Fibroblast of lung (primary cell): ENCODE data around the gene DEPP1. TPM values are rescaled to one million over a fixed set of nuclear protein-coding genes. Genes with fewer than 3 reads are reported as not detected.

Experiments used
- DNase-seq, 2 donors: peaks; one replicate each; pipeline versions ENCODE4 v3.0.0 to v3.0.0-alpha.2; 2010; ENCODE audit warnings: low read depth in 2 of 2
- H2AFZ ChIP-seq: 2 replicates; pipeline ENCODE4 v1.5.1; 2012; ENCODE audit warnings: low read length, control low read depth, inconsistent platforms
- H3K27ac ChIP-seq: 2 replicates; pipeline ENCODE4 v1.5.1; 2011; ENCODE audit warnings: low read length, control low read depth; ENCODE audit not compliant: insufficient read depth
- H3K27me3 ChIP-seq: 2 replicates; pipeline ENCODE4 v1.5.1; 2011; ENCODE audit warnings: mild to moderate bottlenecking, low read length; ENCODE audit not compliant: control insufficient read depth, insufficient read depth
- H3K36me3 ChIP-seq: 2 replicates; pipeline ENCODE4 v1.5.1; 2011; ENCODE audit warnings: low read length; ENCODE audit not compliant: control insufficient read depth, insufficient read depth
- H3K4me1 ChIP-seq: 2 replicates; pipeline ENCODE4 v1.5.1; 2011; ENCODE audit warnings: low read length; ENCODE audit not compliant: control insufficient read depth, insufficient read depth; ENCODE audit errors: extremely low read depth
- H3K4me2 ChIP-seq: 2 replicates; pipeline ENCODE4 v1.5.1; 2011; ENCODE audit warnings: low read length, control low read depth; ENCODE audit not compliant: insufficient read depth; ENCODE audit errors: extremely low read depth
- H3K4me3 ChIP-seq, 4 experiments: fragments of 200-600 bp in 1 of 4; sonication (generic) in 1 of 4; replicated peaks in 1 of 4; 2 replicates each; pipeline ENCODE4 v1.5.1; 2011 to 2016; ENCODE audit warnings: low read length in 4 of 4, low read depth in 3 of 4, mild to moderate bottlenecking in 3 of 4, control low read depth in 2 of 4, inconsistent platforms in 1 of 4, mixed read lengths in 1 of 4; ENCODE audit not compliant: insufficient read depth in 1 of 4; ENCODE audit errors: control extremely low read depth in 1 of 4
- H3K79me2 ChIP-seq: 2 replicates; pipeline ENCODE4 v1.5.1; 2012; ENCODE audit warnings: mild to moderate bottlenecking, low read length, inconsistent platforms; ENCODE audit not compliant: control insufficient read depth, insufficient read depth
- H3K9ac ChIP-seq: 2 replicates; pipeline ENCODE4 v1.5.1; 2011; ENCODE audit warnings: mild to moderate bottlenecking, low read length, control low read depth; ENCODE audit not compliant: insufficient read depth
- H3K9me3 ChIP-seq: 2 replicates; pipeline ENCODE4 v1.5.1; 2012; ENCODE audit warnings: low read depth, low read length; ENCODE audit not compliant: control insufficient read depth, insufficient read depth
- H4K20me1 ChIP-seq: 2 replicates; pipeline ENCODE4 v1.5.1; 2011; ENCODE audit warnings: low read length; ENCODE audit not compliant: control insufficient read depth, insufficient read depth; ENCODE audit errors: extremely low read depth
- EZH2 ChIP-seq: IDR thresholded peaks from 2 replicates; pipeline ENCODE4 v1.5.1; 2012; ENCODE audit warnings: low read length, control low read depth, mild to moderate bottlenecking; ENCODE audit errors: missing control alignments
- polyA plus RNA-seq, 2 donors: library from polyadenylated mRNA; depleted of rRNA in 1 of 2; stranded (reverse) in 1 of 2; unstranded in 1 of 2; fragments of >200 nt; gene quantifications; 2 replicates each; pipeline ENCODE4 v1.2.1, GENCODE V29; 2011 to 2012; ENCODE audit warnings: missing spikeins in 1 of 2
- total RNA-seq: library from RNA; depleted of rRNA; stranded (reverse); fragments of >200 nt; gene quantifications from 2 replicates; pipeline ENCODE4 v1.2.1, GENCODE V29; 2014
- TF ChIP-seq, protein P1 (sequence below), 2 donors: IDR thresholded peaks in 1 of 2; conservative IDR thresholded peaks in 1 of 2; 1 replicate in 1 of 2; 2 replicates in 1 of 2; pipeline ENCODE4 v1.5.1; 2011 to 2012; ENCODE audit warnings: low read length in 2 of 2, control low read depth in 1 of 2, inconsistent platforms in 1 of 2, low read depth in 1 of 2, mild to moderate bottlenecking in 1 of 2

DEPP1 gene
- total and polyA plus RNA-seq, 2 donors (not counting 1 experiment from before 2014, with no cell fraction given) = 30.3 to 120 TPM

DNA sequence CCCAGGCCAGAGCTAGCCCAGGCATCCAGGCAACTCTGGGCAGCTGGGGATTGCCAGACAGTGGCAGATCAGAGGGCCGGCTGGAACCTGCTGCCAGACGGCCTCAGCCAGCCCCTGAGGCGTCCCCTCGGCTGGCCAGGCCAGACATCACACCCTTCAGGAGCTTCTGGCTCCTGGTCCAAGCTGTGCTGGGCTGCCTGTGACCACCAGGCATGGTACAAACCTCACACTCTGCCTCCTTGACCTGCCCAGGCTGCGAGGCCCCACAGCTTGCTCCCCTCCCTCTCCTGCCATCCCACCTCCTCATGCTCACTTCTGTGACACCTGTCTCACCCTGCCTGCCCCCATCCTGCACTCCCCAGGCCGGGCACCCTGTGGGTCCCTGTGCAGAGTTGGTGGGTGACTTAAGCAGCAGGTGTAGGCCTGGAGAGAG, 5.7 kb downstream of the DEPP1 start:
- H3K36me3 ChIP-seq = peaks cover 4% of the 10 kb centered on the region
- no peak overlapping the region for H3K4me2 ChIP-seq
- H3K9me3 ChIP-seq = no peaks in the 10 kb centered on the region
- no peaks in the 10 kb centered on the region for H4K20me1 ChIP-seq
- no peaks in the 10 kb centered on the region for H3K27me3 ChIP-seq
- peaks cover 12% of the 10 kb centered on the region for H3K4me1 ChIP-seq
- H3K4me3 ChIP-seq = no peak overlapping the region
- no peak overlapping the region for H3K9ac ChIP-seq
- H2AFZ ChIP-seq = no peak overlapping the region
- TF ChIP-seq, protein P1, sequence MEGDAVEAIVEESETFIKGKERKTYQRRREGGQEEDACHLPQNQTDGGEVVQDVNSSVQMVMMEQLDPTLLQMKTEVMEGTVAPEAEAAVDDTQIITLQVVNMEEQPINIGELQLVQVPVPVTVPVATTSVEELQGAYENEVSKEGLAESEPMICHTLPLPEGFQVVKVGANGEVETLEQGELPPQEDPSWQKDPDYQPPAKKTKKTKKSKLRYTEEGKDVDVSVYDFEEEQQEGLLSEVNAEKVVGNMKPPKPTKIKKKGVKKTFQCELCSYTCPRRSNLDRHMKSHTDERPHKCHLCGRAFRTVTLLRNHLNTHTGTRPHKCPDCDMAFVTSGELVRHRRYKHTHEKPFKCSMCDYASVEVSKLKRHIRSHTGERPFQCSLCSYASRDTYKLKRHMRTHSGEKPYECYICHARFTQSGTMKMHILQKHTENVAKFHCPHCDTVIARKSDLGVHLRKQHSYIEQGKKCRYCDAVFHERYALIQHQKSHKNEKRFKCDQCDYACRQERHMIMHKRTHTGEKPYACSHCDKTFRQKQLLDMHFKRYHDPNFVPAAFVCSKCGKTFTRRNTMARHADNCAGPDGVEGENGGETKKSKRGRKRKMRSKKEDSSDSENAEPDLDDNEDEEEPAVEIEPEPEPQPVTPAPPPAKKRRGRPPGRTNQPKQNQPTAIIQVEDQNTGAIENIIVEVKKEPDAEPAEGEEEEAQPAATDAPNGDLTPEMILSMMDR (conservative IDR thresholded peaks at IDR 0.05 in 1 of 2, IDR thresholded peaks at IDR 0.05 in 1 of 2; ENCODE audit: low read depth in 1 of 2, low read length in 2 of 2) = no peak
- TF ChIP-seq EZH2 = no peak
- DNase-seq = no peak
- H3K79me2 ChIP-seq = peaks cover 4% of the 10 kb centered on the region
- H3K27ac ChIP-seq = no peak overlapping the region

DNA sequence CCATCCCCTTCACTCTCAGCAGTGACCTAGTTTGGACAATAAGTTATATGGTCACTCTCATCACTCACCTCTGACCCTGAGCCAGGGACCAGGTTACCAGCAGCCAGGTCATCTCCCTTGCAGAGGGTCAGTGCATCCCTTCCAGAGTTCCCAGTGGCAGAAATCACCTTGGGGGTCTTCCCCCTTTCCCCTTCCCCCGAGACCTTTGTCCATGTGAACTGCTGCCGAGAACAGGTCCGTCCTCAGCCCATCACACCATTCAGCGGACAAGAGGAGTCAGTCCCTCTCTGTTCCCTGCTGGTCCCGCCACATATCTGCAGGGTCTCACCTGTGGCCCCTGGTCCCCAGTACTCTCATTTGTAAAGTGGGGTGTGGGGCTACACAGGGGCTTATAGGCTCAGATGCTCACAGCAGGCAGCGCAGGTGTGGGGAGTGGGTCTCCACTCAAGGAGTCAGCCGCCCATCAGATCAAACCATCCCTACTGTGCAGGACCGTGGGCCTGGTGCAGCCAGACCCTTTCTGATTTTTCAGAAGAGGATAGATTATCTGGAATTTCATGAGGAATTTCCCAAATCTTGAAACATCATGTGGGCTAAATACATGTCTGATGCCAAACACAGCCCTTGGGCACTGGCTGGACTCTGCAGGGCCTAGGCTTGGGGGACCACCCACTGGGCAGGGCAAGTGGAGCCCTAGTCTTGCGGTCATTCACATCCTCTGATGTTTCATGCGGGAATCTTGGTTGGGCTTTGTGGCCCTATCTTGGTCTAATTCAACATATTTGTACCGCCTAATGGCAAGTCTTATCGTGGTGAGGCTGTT, 6.5 kb downstream of the DEPP1 start:
- Histone ChIP-seq H3K4me1 (peaks cover 9% of the 10 kb centered on the region), H3K27me3 (no peaks in the 10 kb centered on the region), H3K36me3 (no peaks in the 10 kb centered on the region), H3K27ac (no peak overlapping the region), H3K9ac (no peak overlapping the region), H3K9me3 (no peaks in the 10 kb centered on the region), H3K79me2 (no peaks in the 10 kb centered on the region), H3K4me2 (no peak overlapping the region), H2AFZ (no peak overlapping the region), H4K20me1 (no peaks in the 10 kb centered on the region), H3K4me3 (no peak overlapping the region)
- TF ChIP-seq, protein P1 (conservative IDR thresholded peaks at IDR 0.05 in 1 of 2, IDR thresholded peaks at IDR 0.05 in 1 of 2; ENCODE audit: low read depth in 1 of 2, low read length in 2 of 2) = no peak
- TF ChIP-seq EZH2 = no peak
- DNase-seq = no peak

DNA sequence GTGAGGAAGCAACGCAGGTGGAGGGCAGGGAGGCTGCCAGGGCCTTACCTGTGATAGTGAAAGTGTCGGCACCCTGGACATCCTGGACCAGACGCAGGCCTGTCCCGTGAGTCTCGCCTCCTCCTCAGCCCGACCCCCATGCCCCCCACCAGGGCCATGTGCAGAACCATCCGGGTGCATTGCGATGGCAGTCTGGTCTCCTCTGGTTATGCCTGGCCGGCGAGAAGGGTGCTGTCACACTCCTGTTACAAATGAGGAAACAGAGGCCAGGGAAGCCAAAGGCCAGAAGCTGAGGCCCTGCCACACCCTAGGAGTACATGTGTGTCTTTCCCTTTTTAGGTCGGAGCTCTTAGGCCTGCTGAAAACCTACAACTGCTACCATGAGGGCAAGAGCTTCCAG, 7.2 kb downstream of the DEPP1 start:
- Histone ChIP-seq H3K4me3 (no peak overlapping the region), H3K9me3 (no peaks in the 10 kb centered on the region), H3K4me2 (no peak overlapping the region), H3K79me2 (no peaks in the 10 kb centered on the region), H3K36me3 (no peaks in the 10 kb centered on the region), H3K4me1 (peaks cover 4% of the 10 kb centered on the region), H3K27ac (no peak overlapping the region), H4K20me1 (no peaks in the 10 kb centered on the region), H3K27me3 (no peaks in the 10 kb centered on the region), H2AFZ (no peak overlapping the region), H3K9ac (no peak overlapping the region)
- TF ChIP-seq, protein P1 (conservative IDR thresholded peaks at IDR 0.05 in 1 of 2, IDR thresholded peaks at IDR 0.05 in 1 of 2; ENCODE audit: low read depth in 1 of 2, low read length in 2 of 2) = no peak
- no peak for TF ChIP-seq EZH2
- no peak for DNase-seq
